GM10266 (cell line): ENCODE data around the gene HOXA10.

Experiments
- DNase-seq: peaks from one replicate; pipeline ENCODE4 v3.0.0; 2012; ENCODE audit errors: extremely low spot score
- CTCF ChIP-seq: IDR thresholded peaks from 2 replicates; pipeline ENCODE4 v1.5.1; 2012; ENCODE audit warnings: mild to moderate bottlenecking, low read depth; ENCODE audit not compliant: control insufficient read depth, insufficient read depth; ENCODE audit errors: missing control alignments

The HOXA10 gene

GRCh38 chr7:27170426-27171324 lies 3.4 kb downstream of the HOXA10 start:
- DNase-seq = no peak
- TF ChIP-seq CTCF = no peak

GRCh38 chr7:27169658-27170425 lies 4.3 kb downstream of the HOXA10 start:
- DNase-seq = no peak
- no peak for TF ChIP-seq CTCF

- DNase-seq = no peak
- no peak for TF ChIP-seq CTCF
These were observed 5.7 kb downstream of the HOXA10 start for GRCh38 chr7:27168265-27168947.

GRCh38 chr7:27167916-27168264 lies 6.2 kb downstream of the HOXA10 start:
- DNase-seq = no peak
- no peak for TF ChIP-seq CTCF

GRCh38 chr7:27166531-27167505 lies 7.3 kb downstream of the HOXA10 start:
- no peak for DNase-seq
- TF ChIP-seq CTCF = no peak

GRCh38 chr7:27165996-27166530 lies 8.1 kb downstream of the HOXA10 start:
- no peak for TF ChIP-seq CTCF
- DNase-seq = no peak
